ENCODE results near the gene TCIRG1.

DNA sequence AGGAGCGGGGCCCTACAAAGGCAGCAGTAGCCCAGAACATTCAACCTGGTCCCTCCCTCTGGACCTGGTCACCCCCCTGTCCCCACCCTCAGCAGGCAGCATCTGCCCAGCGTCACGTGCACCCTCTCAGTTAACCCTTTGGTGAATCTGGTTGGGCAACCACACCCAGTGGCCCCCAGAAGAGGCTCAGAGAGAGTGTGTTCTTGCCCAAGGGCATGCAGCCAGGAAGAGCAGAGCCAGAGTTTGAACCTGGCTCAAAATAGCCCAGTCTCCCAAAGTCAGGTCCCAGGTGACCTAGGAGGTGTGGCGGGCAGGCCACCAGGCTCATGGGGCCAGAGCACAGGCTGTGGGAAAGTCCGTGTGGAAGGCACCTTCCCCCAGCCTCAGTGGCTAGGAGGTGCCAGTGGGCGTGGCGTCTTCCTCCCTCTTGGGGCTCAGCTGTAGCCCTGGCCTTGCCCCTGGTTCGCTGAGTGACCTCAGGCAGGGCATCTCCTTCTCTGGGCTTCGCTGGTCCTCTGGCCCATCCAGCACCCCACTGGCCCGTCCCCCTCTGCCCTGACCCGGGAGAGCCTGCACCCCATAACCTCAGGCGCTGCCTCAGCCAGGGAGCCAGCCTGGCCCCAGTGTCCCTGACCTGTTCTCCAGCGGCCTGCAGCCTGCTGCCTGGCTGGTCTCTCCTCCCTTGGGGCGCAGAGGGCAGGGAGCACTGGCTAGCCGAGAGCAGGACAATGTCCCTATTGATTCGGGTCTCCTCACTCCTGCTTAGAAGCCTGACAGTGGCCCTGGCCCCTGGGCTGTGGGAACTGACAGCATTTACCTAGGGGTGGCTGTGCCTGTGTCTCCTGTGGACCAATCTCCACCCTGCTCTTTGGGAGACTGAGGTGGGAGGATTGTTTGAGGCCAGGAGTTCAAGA, 21.7 kb upstream of the TCIRG1 start:
- TF ChIP-seq POLR2A (IDR thresholded peaks at IDR 0.05; ENCODE audit: extremely low read depth, insufficient read length) = no peak
- TF ChIP-seq, protein P1, sequence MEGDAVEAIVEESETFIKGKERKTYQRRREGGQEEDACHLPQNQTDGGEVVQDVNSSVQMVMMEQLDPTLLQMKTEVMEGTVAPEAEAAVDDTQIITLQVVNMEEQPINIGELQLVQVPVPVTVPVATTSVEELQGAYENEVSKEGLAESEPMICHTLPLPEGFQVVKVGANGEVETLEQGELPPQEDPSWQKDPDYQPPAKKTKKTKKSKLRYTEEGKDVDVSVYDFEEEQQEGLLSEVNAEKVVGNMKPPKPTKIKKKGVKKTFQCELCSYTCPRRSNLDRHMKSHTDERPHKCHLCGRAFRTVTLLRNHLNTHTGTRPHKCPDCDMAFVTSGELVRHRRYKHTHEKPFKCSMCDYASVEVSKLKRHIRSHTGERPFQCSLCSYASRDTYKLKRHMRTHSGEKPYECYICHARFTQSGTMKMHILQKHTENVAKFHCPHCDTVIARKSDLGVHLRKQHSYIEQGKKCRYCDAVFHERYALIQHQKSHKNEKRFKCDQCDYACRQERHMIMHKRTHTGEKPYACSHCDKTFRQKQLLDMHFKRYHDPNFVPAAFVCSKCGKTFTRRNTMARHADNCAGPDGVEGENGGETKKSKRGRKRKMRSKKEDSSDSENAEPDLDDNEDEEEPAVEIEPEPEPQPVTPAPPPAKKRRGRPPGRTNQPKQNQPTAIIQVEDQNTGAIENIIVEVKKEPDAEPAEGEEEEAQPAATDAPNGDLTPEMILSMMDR (IDR thresholded peaks at IDR 0.05; ENCODE audit: low read depth, low read length) = no peak
